Activated CD4-positive, CD25-positive, alpha-beta regulatory T cell (primary cell): ENCODE measurements around the gene STX1B.
"Not testable (repeated sequence)": the region's sequence is repeated elsewhere in the genome, so short reads cannot be mapped to it uniquely, and the experiment has no call there.

Source experiments
- DNase-seq, 4 experiments: peaks; one replicate each; lab custom pipeline; 2025; lab: John Stamatoyannopoulos, UW

Gene STX1B

DNA sequence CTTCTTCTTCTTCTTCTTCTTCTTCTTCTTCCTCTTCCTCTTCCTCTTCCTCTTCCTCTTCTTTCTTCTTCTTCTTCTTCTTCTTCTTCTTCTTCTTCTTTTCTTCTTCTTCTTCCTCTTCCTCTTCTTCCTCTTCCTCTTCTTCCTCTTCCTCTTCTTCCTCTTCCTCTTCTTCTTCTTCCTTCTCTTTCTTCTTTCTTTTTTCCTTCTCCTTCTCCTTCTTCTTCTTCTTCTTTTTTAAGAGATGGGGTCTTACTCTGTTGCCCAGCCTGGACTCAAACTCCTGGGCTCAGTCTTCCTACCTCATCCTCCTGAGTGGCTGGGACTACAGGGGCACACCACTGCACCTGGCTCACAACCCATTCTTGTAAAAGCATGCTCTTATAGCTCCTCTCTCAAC is 2.9 kb upstream of the STX1B start:
- DNase-seq, result not testable (repeated sequence)

DNA sequence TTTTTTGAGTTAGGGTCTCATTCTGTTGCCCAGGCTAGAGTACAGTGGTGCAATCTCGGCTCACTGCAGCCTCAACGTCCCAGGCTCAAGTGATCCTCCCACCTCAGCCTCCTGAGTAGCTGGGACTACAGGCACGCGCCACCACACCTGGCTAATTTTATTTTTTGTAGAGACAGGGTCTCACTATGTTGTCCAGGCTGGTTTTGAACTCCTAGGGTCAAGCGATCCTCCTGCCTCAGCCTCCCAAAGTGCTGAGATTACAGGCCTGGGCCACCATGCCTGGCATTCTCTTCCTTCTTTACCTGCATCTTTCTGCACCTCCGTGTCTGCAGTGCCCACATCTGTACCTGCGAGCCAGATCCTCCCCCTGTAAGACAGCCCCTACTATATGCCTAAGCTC is 1.4 kb upstream of the STX1B start:
- not testable (repeated sequence) for DNase-seq

DNA sequence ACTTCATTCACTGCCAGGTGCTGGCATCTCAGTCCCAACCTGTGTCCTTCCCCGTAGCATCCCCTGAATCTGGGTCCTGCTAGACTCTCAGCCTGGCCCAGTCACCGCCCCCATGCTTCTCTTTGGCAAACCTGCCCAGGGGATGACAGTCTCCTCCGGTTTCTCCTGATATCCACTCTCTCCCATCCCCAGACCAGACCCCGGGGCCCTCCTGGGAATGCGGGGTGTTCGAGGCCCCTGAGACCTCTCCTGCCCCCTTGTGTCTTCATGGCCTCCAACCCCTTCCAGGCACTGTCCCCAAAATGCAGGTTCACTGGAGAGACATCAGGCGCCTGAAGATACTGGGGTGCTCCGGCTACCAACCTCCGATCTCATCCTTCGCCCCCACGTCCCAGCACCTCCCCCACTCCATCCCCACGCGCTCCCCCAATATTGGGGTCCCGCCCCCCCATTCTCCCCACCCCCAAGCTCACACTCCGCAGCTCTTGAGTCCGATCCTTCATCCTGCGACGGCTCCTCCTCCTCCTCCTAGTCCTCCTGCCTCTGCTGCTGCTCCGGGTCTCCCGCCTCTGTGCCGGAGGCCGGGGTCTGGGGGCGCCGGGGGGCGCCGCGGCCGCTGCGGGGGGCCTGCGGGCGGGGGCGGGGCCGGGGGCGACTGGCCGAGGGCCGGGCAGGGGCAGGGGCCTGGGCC is 399 bp downstream of the STX1B start:
- no peak for DNase-seq

DNA sequence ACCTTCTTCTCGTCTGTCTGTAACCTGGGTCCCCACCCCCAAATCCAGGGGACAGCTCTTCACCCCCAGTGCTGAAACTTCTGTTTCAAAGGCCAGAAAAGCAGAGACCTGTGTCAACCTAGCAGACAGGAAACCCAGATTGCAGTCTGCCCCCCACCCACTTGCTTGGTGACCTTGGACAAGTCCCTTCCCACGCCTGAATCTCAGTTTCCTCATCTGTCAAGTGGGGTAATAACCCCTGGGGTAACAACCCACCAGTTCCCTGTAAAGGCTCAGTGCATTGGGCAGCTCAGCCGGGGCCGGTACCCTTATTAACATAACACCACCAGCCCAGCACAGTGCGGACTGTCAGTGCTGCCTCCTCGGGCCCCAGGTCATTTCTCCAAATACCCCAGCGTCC is 1.3 kb downstream of the STX1B start:
- no peak for DNase-seq

DNA sequence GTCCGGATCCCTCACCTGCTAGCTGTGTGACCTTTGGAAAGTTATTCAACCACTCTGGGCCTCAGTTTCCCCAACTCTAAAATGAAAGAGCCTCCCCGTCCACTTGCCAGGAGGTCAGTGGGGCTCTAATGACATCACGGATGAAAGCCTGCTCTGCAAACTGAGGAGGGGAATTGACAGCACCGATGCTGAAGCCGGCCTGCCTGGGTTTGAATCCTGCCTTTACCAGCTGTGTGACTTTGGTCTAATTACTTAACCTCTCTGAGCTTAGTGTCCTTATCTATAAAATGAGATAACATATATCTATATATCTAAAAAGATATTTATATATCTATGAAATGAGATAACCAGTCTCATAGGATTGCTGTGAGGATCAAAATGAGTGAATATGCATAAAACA is 1.9 kb downstream of the STX1B start:
- DNase-seq, result no peak

DNA sequence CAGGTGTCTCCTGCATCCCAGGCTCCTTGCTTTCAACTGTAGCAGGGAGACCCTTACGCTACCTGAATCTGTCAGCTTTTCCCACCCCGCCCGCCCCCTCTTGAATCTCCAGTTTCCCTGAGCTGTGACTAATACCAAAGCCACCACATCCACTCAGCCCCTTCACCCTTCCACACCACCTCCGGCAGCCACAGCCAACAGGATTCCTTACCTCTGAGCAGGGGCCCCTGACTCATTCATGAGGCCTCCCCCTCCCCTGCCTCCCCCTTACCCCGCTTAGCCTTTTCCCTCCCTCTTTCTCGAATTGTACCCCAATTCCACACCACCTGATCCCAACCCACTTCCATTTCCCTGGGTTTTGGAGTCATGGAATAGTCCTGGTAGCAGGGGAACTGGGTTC is 2.3 kb downstream of the STX1B start:
- no peak for DNase-seq

DNA sequence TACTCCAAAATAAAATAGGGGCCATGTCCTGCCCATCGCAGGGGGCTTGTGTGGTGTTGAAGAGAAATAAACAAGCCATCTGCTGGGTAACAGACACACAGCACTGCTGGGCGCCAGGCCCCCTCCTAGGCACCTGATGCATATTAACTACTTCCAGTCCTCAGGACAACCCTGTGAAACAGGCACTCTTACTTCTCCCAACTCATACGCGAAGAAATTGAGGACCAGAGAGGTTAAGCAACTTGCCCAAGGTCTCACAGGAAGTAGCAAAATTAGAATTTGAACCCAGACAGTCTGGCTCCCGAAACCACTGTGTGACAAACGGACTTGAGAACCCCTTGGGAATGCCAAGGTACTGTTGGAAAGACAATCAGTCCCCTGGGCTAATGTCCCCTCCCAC is 2.8 kb downstream of the STX1B start:
- no peak for DNase-seq

DNA sequence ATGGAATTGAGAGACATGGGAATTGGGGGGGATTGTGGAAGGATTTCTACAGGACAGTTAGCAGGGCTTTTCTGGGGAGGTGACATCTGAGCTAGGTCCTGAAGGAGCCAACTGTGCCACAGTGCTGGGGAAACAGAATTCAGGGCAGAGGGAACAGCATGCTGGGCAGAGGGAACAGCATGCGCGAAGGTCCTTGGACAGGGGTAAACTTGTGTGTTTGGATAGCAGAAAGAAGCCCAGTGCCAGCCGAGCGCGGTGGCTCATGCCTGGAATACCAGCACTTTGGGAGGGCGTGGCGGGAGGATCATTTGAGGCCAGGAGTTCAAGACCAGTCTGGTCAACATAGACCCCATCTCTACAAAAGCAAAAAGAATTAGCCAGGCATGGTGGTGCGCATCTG is 3.8 kb downstream of the STX1B start:
- DNase-seq, result no peak

DNA sequence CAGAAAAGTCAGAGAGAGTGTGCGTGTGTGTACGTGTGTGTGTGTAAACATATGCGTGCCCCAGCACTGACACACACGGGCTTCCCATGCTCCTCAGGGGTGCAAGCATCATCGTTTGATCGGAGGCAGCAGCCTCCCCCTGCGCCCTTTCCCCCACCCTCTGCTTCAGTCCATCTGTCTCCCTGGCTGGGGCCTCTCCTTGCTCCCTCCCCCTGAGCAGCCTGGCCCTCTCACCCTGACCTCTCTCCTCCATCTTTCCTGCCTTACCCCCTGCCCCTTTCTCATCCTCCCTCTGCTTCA is 4.4 kb downstream of the STX1B start:
- DNase-seq, result no peak

DNA sequence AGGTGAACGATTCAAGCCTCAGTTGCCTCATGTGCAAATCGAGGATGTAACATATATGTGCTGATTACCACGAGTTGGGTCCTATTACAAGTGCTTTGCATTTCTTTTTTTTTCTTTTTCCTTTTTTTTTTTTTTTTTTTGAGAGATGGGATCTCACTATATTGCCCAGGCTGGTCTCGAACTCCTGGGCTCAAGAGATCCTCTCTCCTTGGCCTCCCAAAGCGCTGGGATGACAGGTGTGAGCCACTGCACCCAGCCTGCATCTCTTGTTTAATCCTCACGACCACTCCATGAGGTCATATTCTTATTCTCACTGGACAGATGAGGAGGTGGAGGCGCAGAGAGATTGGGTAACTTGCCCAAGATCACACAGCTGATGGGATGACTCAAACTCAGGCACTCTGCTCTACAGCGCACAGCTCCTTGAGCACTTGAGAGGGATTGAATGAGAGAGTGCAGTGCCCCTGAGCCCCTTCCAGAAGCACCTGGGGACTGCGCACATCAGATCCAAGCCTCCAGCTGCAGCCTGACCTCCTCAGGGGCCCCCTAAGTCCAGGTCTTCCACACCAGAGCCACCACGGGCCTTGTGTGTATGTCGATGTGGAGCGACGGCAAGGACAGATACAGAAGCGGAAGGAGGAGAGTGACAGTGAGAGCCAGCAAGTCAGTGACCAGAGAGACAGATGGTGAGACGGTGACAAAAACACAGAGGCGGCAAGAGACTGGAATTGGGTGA is 4.9 kb downstream of the STX1B start:
- no peak for DNase-seq

DNA sequence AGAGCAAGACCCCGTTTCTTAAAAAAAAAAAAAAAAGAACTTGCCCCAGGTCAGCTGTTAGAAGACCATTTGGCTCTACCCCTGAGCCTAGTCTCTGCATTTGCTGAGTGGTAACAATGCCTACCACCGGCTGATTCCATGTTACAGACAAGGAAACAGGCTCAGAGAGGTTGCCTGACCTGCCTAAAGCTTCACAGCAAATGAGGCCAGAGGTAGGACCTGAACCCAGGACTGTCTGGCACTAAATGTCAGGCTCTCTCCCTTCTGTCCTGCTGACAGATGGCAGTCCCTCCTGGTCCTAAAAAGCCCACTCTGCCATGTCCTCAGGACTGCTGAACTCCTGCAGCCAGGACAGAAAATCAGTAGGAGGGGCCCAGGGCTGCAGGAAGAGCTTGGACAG is 5.8 kb downstream of the STX1B start:
- no peak for DNase-seq

DNA sequence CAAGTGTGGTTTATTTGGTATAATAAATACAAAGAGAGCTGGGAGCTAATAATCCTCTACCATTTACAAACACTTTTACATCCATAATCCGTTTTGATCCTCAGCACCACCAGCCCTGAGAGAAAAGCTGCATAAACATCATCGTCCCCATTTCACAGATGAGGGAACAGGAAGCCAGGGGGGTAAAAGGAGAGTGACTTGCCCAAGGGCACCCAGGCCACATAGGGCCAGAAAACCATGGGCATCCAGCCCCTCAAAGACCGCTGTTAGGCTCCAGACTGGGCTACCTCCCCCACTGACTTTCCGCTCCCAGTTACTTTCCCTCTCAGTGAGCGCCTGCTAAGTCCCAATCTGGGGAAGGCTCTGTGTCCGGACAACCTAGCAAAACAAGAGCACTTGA is 6.7 kb downstream of the STX1B start:
- DNase-seq, result no peak

DNA sequence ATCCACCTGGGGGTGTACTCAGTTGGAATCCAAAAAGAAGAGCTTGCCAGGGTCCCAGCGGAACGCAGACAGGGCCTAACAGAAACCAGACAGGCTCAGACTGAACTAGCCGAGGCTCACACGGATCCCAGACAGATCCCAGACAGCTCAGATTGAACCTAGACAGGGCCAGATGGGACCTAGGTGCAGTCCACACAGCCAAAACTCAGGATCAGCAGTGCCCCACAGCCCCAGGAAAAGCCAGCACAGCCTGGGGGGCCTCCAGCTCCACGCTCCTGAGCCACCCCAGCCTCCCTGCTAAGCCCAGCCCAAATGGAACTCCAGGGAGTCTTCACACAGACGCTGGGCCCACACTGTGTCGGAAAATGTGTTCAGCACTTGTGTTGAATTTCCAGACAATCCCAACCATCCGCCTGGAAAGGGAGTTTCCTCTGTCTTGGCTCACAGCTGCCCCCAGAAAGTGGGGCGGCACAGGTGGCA is 7.5 kb downstream of the STX1B start:
- no peak for DNase-seq

DNA sequence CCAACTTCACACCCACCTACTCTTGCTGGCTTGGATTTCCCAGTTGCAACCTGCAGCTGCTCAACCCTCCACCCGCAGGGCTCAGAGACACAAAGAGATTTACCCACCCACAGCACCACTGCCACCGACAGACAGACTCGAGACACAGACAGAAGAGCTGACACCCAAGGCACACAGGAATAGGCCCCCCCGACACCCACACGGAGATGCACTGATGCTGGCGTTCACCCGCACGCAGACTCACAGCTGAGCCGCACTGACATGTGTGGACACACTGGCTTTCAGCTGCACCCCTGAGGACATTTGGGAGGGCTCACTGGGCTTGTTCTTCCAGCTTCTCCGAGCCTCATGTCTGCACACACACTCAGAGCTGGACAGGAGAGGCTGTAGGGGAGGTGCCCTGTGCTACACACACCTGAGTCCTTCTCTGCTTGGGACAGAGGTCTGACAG is 8.2 kb downstream of the STX1B start:
- DNase-seq, result no peak

DNA sequence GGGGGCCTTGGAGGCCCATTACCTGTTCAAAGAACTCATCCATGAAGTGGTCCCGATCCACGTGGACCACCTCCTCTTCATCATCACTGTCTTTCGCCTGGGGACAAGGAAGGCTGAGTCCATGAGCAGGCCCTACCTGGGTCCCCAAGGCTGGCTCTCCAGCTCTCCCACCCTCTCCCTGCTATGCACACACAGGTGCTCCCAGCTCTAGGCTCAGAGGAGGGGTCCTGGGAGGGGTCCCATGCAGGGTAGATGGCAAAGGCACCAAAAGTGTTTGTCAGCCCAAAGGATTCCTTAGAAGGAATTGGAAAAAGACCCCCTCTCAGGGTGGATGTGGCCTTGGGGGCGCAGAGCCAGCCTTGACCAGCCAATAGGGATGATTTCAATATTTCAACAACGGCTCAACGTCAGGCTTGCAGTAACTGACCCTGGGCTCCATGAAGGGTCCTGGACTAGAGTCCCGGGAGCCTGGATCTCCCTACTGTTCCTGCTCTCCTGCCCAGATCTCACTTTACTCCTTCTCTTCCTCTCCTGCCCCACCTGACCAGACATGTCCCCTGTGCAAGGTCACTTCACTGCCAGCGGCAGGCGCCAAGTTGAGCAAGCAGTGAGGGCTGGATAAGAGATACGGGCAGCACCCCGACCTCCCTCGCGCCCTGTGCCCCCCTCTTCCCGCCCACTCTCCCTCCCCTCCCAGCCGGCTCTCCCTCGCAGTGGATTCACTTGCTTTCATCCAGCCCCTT is 8.8 kb downstream of the STX1B start:
- DNase-seq, result no peak

DNA sequence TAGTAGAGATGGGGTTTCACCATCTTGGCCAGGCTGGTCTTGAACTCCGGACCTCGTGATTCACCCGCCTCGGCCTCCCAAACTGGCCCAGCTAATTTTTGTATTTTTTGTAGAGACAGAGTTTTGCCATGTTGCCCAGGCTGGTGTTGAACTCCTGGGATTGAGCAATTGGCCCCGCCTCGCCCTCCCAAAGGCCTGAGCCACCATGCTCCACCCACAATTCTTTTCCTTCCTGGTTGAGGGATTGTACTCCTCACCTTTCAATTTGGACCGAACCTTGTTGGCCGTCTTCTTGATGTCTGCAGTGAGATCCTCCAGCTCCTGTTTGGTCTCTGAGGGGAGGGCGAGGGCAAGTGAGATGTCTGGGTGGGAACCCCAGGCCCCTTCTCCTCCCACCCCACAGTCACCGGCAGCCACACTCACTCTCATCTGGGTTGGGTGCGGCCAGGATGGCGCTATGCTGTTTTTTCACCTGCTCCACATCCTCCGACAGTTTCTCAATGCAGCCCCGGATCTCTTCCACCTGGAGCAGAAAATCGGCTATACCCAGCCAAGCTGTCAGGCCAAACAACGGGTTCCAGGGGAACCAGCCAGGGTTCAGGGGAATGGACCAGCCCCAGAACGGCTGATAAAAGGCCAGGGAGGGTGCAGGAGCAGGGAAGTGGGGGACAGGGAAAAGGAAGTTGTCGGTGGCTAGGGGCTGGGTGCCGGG is 9.6 kb downstream of the STX1B start:
- no peak for DNase-seq

DNA sequence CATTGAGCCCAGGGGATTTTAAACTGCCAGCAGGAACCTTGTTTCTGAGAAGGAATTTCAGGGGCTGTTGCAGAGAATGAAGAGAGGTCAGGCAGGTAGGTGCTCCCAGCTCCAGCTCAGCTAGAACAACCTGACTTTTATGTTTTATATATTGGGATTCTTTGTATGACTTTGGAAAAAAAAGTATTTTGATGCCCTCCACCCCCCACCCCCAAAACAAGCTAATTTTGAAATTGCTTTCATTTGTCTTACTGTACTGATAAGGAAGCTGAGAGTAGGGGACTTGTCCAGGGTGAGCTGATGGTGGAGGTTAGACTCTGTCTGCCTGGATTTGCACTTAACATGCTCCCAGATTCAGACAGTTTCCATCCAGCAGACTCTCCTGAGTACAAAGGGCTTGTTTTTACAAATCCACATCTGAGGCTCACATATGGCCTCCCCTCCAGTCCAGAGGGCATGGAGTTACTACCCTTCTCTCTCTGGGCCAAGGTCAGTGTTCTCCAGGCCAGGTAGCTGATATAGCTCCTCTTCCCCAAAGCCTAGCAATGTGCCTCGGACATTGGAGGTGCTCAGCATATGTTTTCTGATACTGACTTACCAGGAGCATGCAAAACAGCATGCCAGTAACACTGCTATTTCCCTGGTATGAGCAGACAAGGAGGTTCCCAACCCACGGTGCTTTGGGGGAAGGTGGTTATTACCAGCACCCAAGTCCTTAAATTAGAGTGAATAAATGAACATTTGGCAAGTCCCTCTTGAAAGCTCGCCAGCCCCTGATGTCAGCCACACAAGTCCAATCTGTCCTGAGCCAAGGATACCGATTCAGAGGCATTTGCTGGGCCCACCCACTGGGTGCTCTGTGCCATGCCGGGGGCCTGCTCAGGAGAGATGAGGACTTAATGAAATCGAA is 11.3 kb downstream of the STX1B start:
- no peak for DNase-seq

DNA sequence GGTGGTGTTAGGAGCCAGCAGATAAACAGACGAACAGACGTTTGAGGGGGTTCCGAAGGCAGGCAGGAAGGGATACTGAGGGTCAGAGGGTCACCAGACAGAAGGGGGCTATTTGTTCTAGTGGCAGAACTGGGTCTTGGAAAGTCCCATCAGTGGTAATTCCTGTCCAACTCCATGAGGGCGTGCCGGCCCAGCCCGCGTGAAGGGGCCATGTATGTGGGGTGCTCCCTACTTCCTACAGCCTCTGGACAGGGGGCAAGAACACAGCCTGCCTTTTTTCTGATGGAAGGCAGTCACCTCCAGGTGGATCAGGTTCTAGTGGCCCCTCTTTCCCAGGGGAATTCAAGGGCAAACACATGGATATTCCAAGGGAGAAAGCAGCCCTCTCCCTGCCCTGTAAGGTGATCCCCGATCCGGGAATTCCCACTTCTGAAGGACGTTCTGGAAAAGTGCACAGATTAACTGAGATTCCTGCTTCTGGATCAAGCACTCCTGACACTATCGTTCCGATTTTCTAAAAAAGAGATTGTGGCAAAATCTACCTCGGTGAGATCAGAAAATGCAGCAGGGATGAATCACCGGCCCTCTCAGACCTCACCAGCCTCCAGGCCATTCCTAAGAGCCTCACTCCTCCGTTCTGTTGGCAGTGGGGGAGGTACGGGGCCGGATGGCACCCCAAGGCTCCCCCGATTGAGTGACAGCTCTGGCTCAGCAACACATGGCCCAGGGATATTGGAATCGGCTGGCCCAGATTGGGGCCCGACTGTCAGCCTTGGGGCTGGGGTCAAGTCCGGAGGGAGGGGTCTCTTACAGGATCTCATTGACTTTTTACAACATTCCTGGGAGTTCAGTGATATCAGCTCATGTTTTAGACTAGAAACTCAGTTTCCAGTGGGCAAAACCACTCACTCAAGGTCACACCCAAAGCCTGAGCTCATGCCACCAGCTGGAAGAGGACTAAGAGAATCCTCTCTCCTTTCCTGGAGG is 12.4 kb downstream of the STX1B start:
- DNase-seq, result no peak

DNA sequence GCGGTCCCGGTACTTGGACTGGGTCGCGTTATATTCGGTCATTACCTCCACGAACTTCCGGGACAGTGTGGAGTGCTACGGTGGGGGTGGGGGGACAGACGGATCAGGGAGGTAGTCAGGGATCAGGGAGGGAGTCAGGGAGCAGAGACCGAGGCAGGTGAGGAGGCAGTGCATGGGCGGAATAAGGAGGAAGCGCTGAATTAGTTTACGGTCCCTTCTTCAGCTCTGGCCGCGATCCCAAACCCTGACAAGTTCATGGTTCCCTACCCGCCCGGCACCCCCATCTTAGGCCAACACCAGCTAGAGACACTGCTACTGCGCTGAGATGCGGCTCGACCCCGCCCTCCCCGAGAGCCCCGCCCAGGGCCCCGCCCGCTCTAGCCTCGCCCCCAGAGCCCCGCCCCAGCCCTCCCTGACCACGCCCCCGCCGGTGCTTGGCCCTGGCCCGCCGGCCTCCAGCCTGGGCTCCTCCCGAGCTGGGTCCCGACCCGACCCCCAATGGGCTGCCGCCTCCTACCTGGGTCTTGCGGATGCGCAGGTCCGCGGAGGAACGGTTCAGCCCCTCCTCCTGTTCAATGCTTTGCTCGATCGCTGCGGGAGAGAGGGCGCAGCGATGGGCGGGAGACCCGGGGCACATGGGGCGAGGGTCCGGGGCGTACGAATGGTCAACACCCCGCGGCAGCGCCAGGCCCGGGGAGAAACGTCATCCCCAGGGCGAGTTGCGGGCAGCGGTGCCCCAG is 13.3 kb downstream of the STX1B start:
- peak; percentile 67 to 78 (median 70) for DNase-seq
